K562 (cell line): ENCODE data around the gene ARID4B. TPM values are rescaled to one million over a fixed set of nuclear protein-coding genes. Genes with fewer than 3 reads are reported as not detected.

Experiments
- GTF2F1 ChIP-seq: IDR thresholded peaks from 2 replicates; pipeline ENCODE4 v1.6.1; 2011; ENCODE audit warnings: low read depth, low read length, improper control_type of control experiment
- HEY1 ChIP-seq: fragments of 250-450 bp; sonication (Bioruptor Pico); IDR thresholded peaks from 2 replicates; pipeline ENCODE4 v1.5.0; 2020; ENCODE audit warnings: mild to moderate bottlenecking, moderate library complexity, borderline replicate concordance
- HSF4 ChIP-seq: fragments of 250-450 bp; sonication (Bioruptor Pico); IDR thresholded peaks from 2 replicates; pipeline ENCODE4 v2.1.2; 2022; ENCODE audit warnings: mild to moderate bottlenecking, moderate library complexity, borderline replicate concordance
- KAT7 ChIP-seq: sonication (generic); formaldehyde crosslinking; IDR thresholded peaks from 2 replicates; pipeline ENCODE4 v1.8.0; 2022; ENCODE audit warnings: missing genetic modification reagents, mild to moderate bottlenecking, borderline replicate concordance
- KAT8 ChIP-seq: fragments of 450-650 bp; IDR thresholded peaks from 2 replicates; pipeline ENCODE4 v1.6.1; 2016; ENCODE audit warnings: low read depth, mild to moderate bottlenecking
- MYC ChIP-seq, 2 experiments: fragments of 250-450 bp in 1 of 2; sonication (Bioruptor Pico) in 1 of 2; IDR thresholded peaks; 2 replicates each; pipeline versions ENCODE4 v1.5.1 to v1.6.1; 2012 to 2021; ENCODE audit warnings: low read depth in 2 of 2, borderline replicate concordance in 1 of 2, improper control_type of control experiment in 1 of 2, low read length in 1 of 2, mild to moderate bottlenecking in 1 of 2, moderate library complexity in 1 of 2
- NELFE ChIP-seq: IDR thresholded peaks from 2 replicates; pipeline ENCODE4 v1.6.1; 2011; ENCODE audit warnings: mild to moderate bottlenecking; ENCODE audit not compliant: insufficient read depth, insufficient read length
- NONO ChIP-seq, 2 experiments: fragments of 200-400 bp in 1 of 2; fragments of 450-650 bp in 1 of 2; formaldehyde crosslinking in 1 of 2; IDR thresholded peaks; 2 replicates each; pipeline ENCODE4 v1.6.1; 2017; ENCODE audit warnings: low read depth in 2 of 2, mild to moderate bottlenecking in 2 of 2, moderate library complexity in 2 of 2, low read length in 1 of 2
- NR1H2 ChIP-seq: sonication (generic); formaldehyde crosslinking; IDR thresholded peaks from 2 replicates; pipeline ENCODE4 v1.4.0; 2020; ENCODE audit warnings: mild to moderate bottlenecking, missing genetic modification reagents
- PURB ChIP-seq: sonication (generic); formaldehyde crosslinking; IDR thresholded peaks from 2 replicates; pipeline ENCODE4 v1.9.0; 2021; ENCODE audit warnings: low read depth, mild to moderate bottlenecking, missing genetic modification reagents
- U2AF2 ChIP-seq: fragments of 200-400 bp; formaldehyde crosslinking; optimal IDR thresholded peaks from 2 replicates; pipeline ENCODE3; 2017; ENCODE audit warnings: low read depth, mild to moderate bottlenecking, low read length
- XRCC5 ChIP-seq: fragments of 200-400 bp; formaldehyde crosslinking; IDR thresholded peaks from 2 replicates; pipeline ENCODE4 v1.6.1; 2017; ENCODE audit warnings: low read depth, mild to moderate bottlenecking, low read length
- ZNF77 ChIP-seq: fragments of 250-450 bp; sonication (Bioruptor Pico); IDR thresholded peaks from 2 replicates; pipeline ENCODE4 v1.5.0; 2020
- polyA plus RNA-seq, 8 experiments: library from polyadenylated mRNA; depleted of rRNA in 4 of 8; stranded (reverse) in 5 of 8; unstranded in 3 of 8; fragments of >200 nt; fragmentation: Nextera tagmentation in 2 of 8; fragmentation: Illumina TruSeq in 1 of 8; extraction: Ambion mirVana in 2 of 8; extraction: Trizol in 1 of 8; gene quantifications; 2 replicates each; pipeline versions ENCODE4 v1.2.1 to v1.2.3, GENCODE V29; 2011 to 2014; ENCODE audit warnings: inconsistent platforms in 1 of 8, missing spikeins in 1 of 8
- total RNA-seq, 7 experiments: library from RNA; depleted of rRNA in 6 of 7; stranded (reverse); fragments of >200 nt in 6 of 7; fragmentation: Illumina TruSeq in 2 of 7; extraction: Trizol in 2 of 7; gene quantifications; 2 replicates each; pipeline versions ENCODE4 v1.2.1 to v1.2.3, GENCODE V29; 2011 to 2021; ENCODE audit warnings: low replicate concordance in 1 of 7
- TF ChIP-seq, protein P1 (sequence below): fragments of 450-650 bp; IDR thresholded peaks from 2 replicates; pipeline ENCODE4 v1.6.1; 2017; ENCODE audit warnings: antibody characterized with exemption, mild to moderate bottlenecking
- TF ChIP-seq, protein P2 (sequence below), 2 experiments: fragments of 200-800 bp in 1 of 2; sonication (Bioruptor generic) in 1 of 2; sonication (generic) in 1 of 2; formaldehyde crosslinking in 1 of 2; IDR thresholded peaks in 1 of 2; conservative IDR thresholded peaks in 1 of 2; 2 replicates each; pipeline versions ENCODE4 v1.5.0 to v1.6.1; 2016 to 2020; ENCODE audit warnings: missing compliant biosample characterization in 1 of 2, missing genetic modification characterization in 1 of 2, missing genetic modification reagents in 1 of 2
- TF ChIP-seq, protein P3 (sequence below): fragments of 250-450 bp; sonication (Bioruptor Pico); IDR thresholded peaks from 2 replicates; pipeline ENCODE4 v1.5.0; 2021; ENCODE audit warnings: mild to moderate bottlenecking, borderline replicate concordance

ARID4B gene
- total and polyA plus RNA-seq, 9 of the 15 experiments (the other 6 are each of a cell fraction or from before 2014, with no cell fraction given) = 8.4 to 38.9 (median 18.5) TPM

DNA sequence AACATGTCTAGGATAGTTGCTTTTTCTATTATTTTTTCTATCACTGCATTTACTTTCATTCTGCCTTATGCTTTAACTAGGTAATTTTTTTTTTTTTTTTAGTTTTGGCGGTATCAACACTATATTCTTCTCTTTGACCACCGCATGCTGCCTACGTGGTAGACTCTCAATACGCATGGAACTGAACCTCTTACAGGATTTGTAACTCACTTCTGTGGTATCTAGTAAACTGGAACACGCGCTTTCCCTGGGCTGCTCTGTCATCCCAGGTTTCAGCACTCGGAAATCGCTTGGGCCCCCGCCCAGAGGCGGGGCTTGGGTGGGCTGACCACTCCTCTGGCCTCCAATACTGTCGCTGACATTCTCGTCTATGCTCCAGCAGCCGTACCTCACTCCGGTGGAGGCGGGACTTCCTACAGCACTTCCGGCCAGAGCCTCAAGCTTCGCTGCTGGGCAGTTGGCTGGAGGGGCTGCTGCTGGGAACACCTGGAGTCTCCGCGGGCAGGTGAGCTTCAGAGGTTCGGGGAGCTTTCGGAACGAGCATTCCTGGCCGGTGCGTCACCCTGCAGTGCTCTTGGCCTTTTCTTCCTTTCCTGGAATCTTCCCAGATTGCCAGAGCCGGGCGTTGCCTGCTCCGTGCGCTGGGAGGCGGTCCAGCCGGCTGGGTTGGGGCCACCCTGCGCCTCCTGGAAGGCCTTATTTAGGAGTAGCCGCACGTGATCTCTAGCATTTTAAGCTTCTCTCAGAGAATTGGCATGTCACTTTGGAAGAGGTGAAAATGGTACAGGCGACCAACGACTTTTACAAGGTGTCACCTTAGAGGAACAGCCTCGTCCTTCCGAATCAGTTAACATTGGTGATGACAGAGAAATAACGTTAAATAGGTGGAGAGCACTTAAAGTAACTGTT is 39.3 kb upstream of the ARID4B start, which contains the start of gene TBCE (continued):
- TF ChIP-seq KAT7 = peak; percentile 89; the same call in 1 of the 2 replicates
- 0 out of 2 replicates have a peak, but pooled peaks have one; percentile 63 for TF ChIP-seq HSF4 (CRISPR knock-in tag)
- TF ChIP-seq PURB = no peak
- no peak for TF ChIP-seq ZNF77
- no peak; a peak in 1 of 4 replicates for TF ChIP-seq NONO (IDR thresholded peaks at IDR 0.05; ENCODE audit: low read depth in 2 of 2, low read length in 1 of 2)
- TF ChIP-seq U2AF2 = no peak
- no peak for TF ChIP-seq KAT8
- TF ChIP-seq, protein P1, sequence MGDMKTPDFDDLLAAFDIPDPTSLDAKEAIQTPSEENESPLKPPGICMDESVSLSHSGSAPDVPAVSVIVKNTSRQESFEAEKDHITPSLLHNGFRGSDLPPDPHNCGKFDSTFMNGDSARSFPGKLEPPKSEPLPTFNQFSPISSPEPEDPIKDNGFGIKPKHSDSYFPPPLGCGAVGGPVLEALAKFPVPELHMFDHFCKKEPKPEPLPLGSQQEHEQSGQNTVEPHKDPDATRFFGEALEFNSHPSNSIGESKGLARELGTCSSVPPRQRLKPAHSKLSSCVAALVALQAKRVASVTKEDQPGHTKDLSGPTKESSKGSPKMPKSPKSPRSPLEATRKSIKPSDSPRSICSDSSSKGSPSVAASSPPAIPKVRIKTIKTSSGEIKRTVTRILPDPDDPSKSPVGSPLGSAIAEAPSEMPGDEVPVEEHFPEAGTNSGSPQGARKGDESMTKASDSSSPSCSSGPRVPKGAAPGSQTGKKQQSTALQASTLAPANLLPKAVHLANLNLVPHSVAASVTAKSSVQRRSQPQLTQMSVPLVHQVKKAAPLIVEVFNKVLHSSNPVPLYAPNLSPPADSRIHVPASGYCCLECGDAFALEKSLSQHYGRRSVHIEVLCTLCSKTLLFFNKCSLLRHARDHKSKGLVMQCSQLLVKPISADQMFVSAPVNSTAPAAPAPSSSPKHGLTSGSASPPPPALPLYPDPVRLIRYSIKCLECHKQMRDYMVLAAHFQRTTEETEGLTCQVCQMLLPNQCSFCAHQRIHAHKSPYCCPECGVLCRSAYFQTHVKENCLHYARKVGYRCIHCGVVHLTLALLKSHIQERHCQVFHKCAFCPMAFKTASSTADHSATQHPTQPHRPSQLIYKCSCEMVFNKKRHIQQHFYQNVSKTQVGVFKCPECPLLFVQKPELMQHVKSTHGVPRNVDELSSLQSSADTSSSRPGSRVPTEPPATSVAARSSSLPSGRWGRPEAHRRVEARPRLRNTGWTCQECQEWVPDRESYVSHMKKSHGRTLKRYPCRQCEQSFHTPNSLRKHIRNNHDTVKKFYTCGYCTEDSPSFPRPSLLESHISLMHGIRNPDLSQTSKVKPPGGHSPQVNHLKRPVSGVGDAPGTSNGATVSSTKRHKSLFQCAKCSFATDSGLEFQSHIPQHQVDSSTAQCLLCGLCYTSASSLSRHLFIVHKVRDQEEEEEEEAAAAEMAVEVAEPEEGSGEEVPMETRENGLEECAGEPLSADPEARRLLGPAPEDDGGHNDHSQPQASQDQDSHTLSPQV = peak; percentile 19; the same call in 1 of the 2 replicates
- TF ChIP-seq HEY1 (CRISPR knock-in tag) = no peak
- TF ChIP-seq MYC (IDR thresholded peaks at IDR 0.05; ENCODE audit: low read depth, low read length) = peak; percentile 93
- TF ChIP-seq MYC (CRISPR knock-in tag; IDR thresholded peaks at IDR 0.05; ENCODE audit: borderline replicate concordance, low read depth) = no peak
- TF ChIP-seq NR1H2 (CRISPR knock-in tag) = no peak
- no peak for TF ChIP-seq NELFE
- TF ChIP-seq, protein P2, sequence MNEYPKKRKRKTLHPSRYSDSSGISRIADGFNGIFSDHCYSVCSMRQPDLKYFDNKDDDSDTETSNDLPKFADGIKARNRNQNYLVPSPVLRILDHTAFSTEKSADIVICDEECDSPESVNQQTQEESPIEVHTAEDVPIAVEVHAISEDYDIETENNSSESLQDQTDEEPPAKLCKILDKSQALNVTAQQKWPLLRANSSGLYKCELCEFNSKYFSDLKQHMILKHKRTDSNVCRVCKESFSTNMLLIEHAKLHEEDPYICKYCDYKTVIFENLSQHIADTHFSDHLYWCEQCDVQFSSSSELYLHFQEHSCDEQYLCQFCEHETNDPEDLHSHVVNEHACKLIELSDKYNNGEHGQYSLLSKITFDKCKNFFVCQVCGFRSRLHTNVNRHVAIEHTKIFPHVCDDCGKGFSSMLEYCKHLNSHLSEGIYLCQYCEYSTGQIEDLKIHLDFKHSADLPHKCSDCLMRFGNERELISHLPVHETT (CRISPR knock-in tag; conservative IDR thresholded peaks at IDR 0.05 in 1 of 2, IDR thresholded peaks at IDR 0.05 in 1 of 2) = no peak
- TF ChIP-seq, protein P3, sequence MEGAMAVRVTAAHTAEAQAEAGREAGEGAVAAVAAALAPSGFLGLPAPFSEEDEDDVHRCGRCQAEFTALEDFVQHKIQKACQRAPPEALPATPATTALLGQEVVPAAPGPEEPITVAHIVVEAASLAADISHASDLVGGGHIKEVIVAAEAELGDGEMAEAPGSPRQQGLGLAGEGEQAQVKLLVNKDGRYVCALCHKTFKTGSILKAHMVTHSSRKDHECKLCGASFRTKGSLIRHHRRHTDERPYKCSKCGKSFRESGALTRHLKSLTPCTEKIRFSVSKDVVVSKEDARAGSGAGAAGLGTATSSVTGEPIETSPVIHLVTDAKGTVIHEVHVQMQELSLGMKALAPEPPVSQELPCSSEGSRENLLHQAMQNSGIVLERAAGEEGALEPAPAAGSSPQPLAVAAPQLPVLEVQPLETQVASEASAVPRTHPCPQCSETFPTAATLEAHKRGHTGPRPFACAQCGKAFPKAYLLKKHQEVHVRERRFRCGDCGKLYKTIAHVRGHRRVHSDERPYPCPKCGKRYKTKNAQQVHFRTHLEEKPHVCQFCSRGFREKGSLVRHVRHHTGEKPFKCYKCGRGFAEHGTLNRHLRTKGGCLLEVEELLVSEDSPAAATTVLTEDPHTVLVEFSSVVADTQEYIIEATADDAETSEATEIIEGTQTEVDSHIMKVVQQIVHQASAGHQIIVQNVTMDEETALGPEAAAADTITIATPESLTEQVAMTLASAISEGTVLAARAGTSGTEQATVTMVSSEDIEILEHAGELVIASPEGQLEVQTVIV = no peak
- no peak for TF ChIP-seq GTF2F1
- TF ChIP-seq XRCC5 = 0 out of 2 replicates have a peak, but pooled peaks have one; percentile 33
